GM19455 (cell line): Measurements from ENCODE around the gene GPR148.

Source experiments
- ATAC-seq: cut with Tn5 transposase; IDR thresholded peaks from one replicate; pipeline ENCODE4 v1.9.1; 2021; ENCODE audit not compliant: unreplicated experiment

Gene GPR148

GRCh38 chr2:130768191-130768855 is 39.5 kb downstream of the GPR148 start:
- no peak for ATAC-seq

GRCh38 chr2:130769343-130769907 is 40.6 kb downstream of the GPR148 start:
- ATAC-seq, result no peak

GRCh38 chr2:130776550-130776949 is 47.7 kb downstream of the GPR148 start:
- ATAC-seq, result no peak

GRCh38 chr2:130778781-130779180 is 49.9 kb downstream of the GPR148 start:
- no peak for ATAC-seq
